Hematopoietic multipotent progenitor cell treated with erythropoietin and hydrocortisone succinate and interleukin-3 and kit ligand, for 15 days (in vitro differentiated cells): ENCODE results near the gene SPARC.

Source experiments
- DNase-seq: peaks from one replicate; pipeline ENCODE4 v3.0.0-alpha.2; 2015; ENCODE audit warnings: low spot score

Gene SPARC

GRCh38 chr5:151679421-151680155 lies 7.1 kb downstream of the SPARC start:
- DNase-seq = no peak

- DNase-seq = no peak
Observed at GRCh38 chr5:151678713-151679112, 8.0 kb downstream of the SPARC start.

- no peak for DNase-seq
Observed at GRCh38 chr5:151677776-151678545, 8.8 kb downstream of the SPARC start.

- DNase-seq = no peak
Observed at GRCh38 chr5:151676719-151677118, 10.0 kb downstream of the SPARC start.

DNA sequence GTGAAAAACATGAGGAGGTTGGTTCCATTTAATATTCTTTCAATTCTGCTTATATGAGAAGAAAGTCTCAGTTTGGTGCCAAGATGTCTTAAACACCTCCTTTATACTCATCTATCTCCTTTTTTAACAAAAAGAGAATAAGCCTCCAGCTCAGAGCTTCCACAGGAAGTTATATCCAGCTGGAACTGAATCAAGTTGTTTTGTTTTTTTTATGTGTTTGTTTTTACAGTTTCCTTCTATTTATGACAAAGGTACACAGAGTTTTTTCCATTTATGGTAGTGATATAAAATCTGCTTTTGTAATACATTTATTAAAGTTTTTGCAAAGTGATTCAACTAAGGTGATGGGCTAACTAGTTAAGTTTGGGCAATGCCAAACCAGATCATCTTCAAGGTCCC lies 10.4 kb downstream of the SPARC start:
- DNase-seq = no peak

DNA sequence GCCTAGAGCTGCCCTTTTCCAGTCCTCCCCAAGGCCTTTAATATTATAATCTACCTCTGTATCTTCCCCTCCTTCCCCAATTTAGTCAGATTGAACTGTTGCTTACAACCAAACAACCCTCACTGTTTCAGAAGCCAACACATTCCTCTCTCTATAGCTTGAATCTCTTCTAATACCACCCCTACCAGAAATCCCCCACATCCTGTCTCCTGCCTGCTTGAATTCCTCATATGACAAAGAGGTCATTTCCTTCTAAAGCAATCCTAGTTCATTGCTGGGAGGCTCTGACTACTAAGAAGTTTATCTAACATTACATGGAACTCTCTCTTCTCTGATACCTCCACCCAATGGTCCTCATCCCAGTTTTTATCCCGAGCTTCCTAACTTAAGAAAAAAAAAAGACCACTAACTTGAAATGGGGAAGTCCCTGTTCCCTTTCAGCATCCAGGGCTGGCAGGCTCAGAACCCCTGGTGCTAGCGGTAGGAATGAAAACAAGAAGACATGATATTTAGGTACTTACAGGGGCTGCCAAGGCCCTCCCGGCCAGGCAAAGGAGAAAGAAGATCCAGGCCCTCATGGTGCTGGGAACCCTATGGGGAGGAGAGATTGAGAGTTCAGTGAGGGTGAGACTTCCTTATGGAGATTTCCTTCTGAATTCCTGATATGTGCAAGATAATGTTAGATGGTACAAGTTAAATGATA lies 11.0 kb downstream of the SPARC start:
- no peak for DNase-seq

DNA sequence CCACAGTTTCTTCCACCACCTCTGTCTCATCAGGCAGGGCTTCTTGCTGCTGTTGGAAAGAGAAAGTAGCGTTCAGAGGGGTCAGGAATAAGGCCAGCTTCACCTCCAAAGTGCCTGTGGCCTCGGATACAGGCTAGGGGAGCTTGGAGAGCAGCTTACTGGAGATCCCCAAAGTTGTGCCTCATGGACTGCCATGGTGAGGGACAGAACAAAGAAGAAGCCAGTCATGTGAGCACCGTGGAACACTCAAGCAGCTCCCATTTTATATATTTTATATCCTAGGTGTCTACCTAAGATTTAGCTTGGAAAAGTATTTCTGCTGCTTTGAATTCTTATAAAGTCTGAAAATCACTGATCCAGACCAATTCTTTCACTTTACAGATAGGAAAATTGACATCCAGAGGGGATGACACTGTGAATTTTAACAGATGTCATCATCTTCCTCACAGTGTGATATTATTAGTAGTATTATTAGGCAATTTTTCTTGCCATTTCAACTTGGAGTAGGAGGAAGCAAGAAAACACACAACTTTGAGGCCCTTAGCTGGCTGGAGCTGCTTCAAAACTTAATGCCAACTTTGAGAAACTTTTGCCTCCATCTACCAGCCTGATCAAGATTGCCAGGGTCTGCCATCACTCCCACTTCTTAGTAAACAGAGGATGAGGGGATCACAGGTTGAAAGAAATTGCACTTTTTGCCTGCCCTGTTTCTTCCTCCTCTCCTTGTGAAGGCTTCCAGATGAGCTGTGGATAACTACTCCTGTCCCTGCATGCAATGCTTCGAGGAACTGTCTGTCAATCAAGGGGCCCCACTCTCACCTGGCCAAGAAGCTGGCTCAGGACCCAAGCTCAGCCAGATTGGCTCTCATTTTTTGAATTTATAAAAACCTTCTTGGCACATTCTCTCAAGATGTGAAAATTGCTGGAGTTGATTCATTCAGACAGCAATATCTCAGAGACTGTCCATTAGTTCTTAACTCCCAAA lies 11.8 kb downstream of the SPARC start:
- no peak for DNase-seq

DNA sequence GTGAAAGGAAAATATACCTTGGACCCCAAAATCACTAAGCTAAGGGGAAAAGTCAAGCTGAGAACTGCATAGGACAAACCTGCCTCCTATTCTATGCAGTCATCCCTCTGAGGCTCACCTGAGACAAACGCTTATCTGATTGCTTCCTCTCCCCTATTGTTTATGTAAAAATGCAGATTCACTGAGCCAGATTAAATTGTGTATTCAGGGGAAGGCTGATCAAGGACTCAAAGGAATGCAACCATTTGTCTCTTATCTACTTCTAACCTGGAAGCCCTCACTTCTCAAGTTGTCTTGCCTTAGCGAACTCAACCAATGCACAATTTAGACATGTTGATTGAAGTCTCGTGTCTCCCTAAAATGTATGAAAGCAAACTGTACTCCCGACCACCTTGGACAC lies 13.3 kb downstream of the SPARC start:
- DNase-seq = no peak

- no peak for DNase-seq
Observed at GRCh38 chr5:151672516-151672915, 14.2 kb downstream of the SPARC start.

GRCh38 chr5:151671950-151672349 lies 14.8 kb downstream of the SPARC start:
- DNase-seq = no peak

GRCh38 chr5:151670953-151671636 lies 15.6 kb downstream of the SPARC start:
- no peak for DNase-seq

DNA sequence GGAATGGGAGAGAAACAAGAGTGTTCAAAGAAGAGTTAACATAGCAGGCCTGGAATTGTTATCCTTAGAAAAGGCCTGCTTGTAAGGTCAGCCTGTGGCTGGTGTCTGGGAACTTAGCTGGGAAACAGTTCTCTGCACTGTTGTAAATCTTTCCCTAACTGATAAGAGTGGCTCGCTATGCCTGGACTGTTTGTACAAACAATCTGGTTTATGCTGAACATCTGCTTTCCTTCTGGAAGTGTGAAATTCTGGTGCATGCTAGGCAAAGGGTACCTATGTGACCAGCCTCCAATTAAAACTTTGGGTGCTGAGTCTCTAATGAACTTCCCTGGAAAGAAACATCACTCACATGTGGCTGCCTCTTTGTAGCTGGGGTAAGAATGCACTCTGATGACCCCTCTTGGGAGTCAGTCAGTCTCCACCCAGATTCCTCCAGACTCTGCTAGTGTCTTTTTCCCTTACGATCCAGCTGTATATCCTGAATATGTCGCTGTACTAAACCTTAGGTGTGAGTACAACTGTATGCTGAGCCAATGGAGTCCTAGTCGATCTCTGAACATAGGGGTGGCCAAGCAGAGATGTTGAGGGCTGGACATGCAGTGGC lies 16.5 kb downstream of the SPARC start:
- DNase-seq = no peak

GRCh38 chr5:151667083-151667482 lies 19.6 kb downstream of the SPARC start:
- DNase-seq = no peak

GRCh38 chr5:151665613-151666012 lies 21.1 kb downstream of the SPARC start:
- no peak for DNase-seq

- DNase-seq = no peak
Observed at GRCh38 chr5:151664694-151665585, 21.8 kb downstream of the SPARC start.

- DNase-seq = no peak
Observed at GRCh38 chr5:151663617-151664293, 23.0 kb downstream of the SPARC start.

DNA sequence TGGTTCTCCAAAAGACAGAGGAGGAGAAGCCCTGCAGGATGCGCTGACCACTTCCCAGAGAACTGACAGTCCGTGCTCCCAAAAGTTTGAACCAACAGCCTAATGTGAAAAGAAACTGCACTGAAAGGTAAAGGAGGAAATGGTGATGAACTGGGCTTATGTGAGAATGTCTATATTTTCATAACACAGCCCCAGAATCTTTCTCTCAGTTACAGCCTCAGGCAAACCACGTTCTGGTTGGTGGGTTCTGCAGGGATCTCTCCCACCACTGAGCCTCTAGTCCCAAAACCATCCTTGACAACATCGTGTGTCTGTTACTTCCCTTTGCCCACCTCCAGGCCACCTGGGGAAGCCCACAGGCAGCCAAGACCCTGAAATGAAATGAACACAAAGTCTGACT lies 23.9 kb downstream of the SPARC start:
- DNase-seq = no peak

- DNase-seq = no peak
Observed at GRCh38 chr5:151661968-151662732, 24.6 kb downstream of the SPARC start.
